Naive thymus-derived CD8-positive, alpha-beta T cell (primary cell): ENCODE results near the gene COL1A1. TPM values are rescaled to one million over a fixed set of nuclear protein-coding genes. Genes with fewer than 3 reads are reported as not detected.

ENCODE experiments used
- ATAC-seq, 2 donors: fragments of 150-1000 bp; cut with Tn5 transposase in 1 of 2; sonication (Bioruptor Pico), chemical (Tn5 transposase) in 1 of 2; 1 replicate in 1 of 2; 2 replicates in 1 of 2; pipeline ENCODE4 v1.10.0; 2021; ENCODE audit warnings: mild to moderate bottlenecking in 2 of 2, moderate library complexity in 2 of 2
- POLR2A ChIA-PET: fragments of 350-600 bp; sonication (Branson Sonifier 250); formaldehyde crosslinking; loops from one replicate; lab custom pipeline; 2021; ENCODE audit warnings: antibody characterized with exemption; lab: Charles Lee
- DNase-seq, 10 donors: peaks; one replicate each; pipeline versions ENCODE4 v3.0.0 to v3.0.0-alpha.2; 2020 to 2022
- H3K27ac Mint-ChIP-seq, 10 donors: one replicate each; pipeline ENCODE4 v1.8.0; 2020 to 2022; ENCODE audit warnings: mild to moderate bottlenecking in 10 of 10, mixed read lengths in 10 of 10, moderate library complexity in 4 of 10, inconsistent platforms in 1 of 10
- H3K27me3 Mint-ChIP-seq, 5 donors: one replicate each; pipeline ENCODE4 v1.8.0; 2021 to 2022; ENCODE audit warnings: mixed read lengths in 5 of 5
- H3K36me3 Mint-ChIP-seq, 3 donors: one replicate each; pipeline ENCODE4 v1.8.0; 2020 to 2022; ENCODE audit warnings: mixed read lengths in 3 of 3, mild to moderate bottlenecking in 2 of 3, inconsistent platforms in 1 of 3
- H3K4me1 Mint-ChIP-seq, 4 donors: one replicate each; pipeline ENCODE4 v1.8.0; 2021 to 2022; ENCODE audit warnings: mixed read lengths in 4 of 4
- H3K4me3 Mint-ChIP-seq, 10 donors: one replicate each; pipeline ENCODE4 v1.8.0; 2020 to 2022; ENCODE audit warnings: mild to moderate bottlenecking in 10 of 10, mixed read lengths in 10 of 10, moderate library complexity in 6 of 10, inconsistent platforms in 1 of 10
- H3K9me3 Mint-ChIP-seq, 9 donors: one replicate each; pipeline ENCODE4 v1.8.0; 2020 to 2022; ENCODE audit warnings: mixed read lengths in 9 of 9, mild to moderate bottlenecking in 3 of 9, inconsistent platforms in 1 of 9, moderate library complexity in 1 of 9
- polyA plus RNA-seq, 3 donors: library from polyadenylated mRNA; unstranded; fragments of 300-500 nt; fragmentation: Illumina TruSeq; gene quantifications; one replicate each; pipeline ENCODE4 v1.2.3, GENCODE V29; 2021
- total RNA-seq, 8 experiments: library from RNA in 2 of 8; stranded (reverse) in 2 of 8; gene quantifications; one replicate each; pipeline ENCODE4 v1.2.3 and lab custom pipeline; 2021 to 2026

Gene COL1A1
- total RNA-seq (under 1 TPM; 0.44 to 0.83 TPM), polyA plus RNA-seq (not detected), total RNA-seq (lab: John Stamatoyannopoulos, UW) (0.32 to 21.6 (median 1.3) reads per million in 6 experiments)

- Mint-ChIP-seq H3K36me3 (no peaks in the 10 kb centered on the region), H3K27ac (peak within 1 kb of the TSS in 8 of 10 donors; percentile 15 to 96 (median 88)), H3K4me3 (peak within 1 kb of the TSS; percentile 73 to 93 (median 76)), H3K4me1 (peaks cover 12 to 26% (median 15%) of the 10 kb centered on the region in 4 donors), H3K27me3 (peaks cover 34 to 70% (median 50%) of the 10 kb centered on the region in 5 donors), H3K9me3 (no peaks in the 10 kb centered on the region)
- DNase-seq, result peak in 1 of 10 donors; percentile 43
- POLR2A ChIA-PET, result interaction anchor here (1.1 to 2.4 kb wide), 2 partner anchors 12 to 96 kb away, joined by 3 to 7 read pairs; no protein-coding TSS in a partner anchor
- no peak for ATAC-seq
Measured at GRCh38 chr17:50201276-50201854, at the start of gene COL1A1. COL1A1 (minus strand) TSS chr17:50201631; CDS start chr17:50201513, 118 bp downstream.

GRCh38 chr17:50248255-50248654 is 46.8 kb upstream of the COL1A1 start:
- peaks cover 4 to 39% (median 18%) of the 10 kb centered on the region in 9 donors for H3K9me3 Mint-ChIP-seq
- H3K4me3 Mint-ChIP-seq, result no peak overlapping the region
- no peaks in the 10 kb centered on the region for H3K4me1 Mint-ChIP-seq
- POLR2A ChIA-PET, result no interaction called here
- no peak for ATAC-seq
- no peak for DNase-seq
- no peak overlapping the region for H3K27ac Mint-ChIP-seq
- H3K36me3 Mint-ChIP-seq, result peaks cover 0 to 26% (median 7%) of the 10 kb centered on the region in 3 donors
- peaks cover 13 to 37% (median 30%) of the 10 kb centered on the region in 5 donors for H3K27me3 Mint-ChIP-seq

GRCh38 chr17:50244771-50245170 is 43.3 kb upstream of the COL1A1 start:
- H3K27ac Mint-ChIP-seq, result no peak overlapping the region
- POLR2A ChIA-PET, result no interaction called here
- peaks cover 0 to 17% (median 7%) of the 10 kb centered on the region in 3 donors for H3K36me3 Mint-ChIP-seq
- ATAC-seq (no peak), DNase-seq (no peak)
- no peaks in the 10 kb centered on the region for H3K4me1 Mint-ChIP-seq
- peaks cover 14 to 49% (median 45%) of the 10 kb centered on the region in 5 donors for H3K27me3 Mint-ChIP-seq
- no peak overlapping the region for H3K4me3 Mint-ChIP-seq
- H3K9me3 Mint-ChIP-seq, result peaks cover 4 to 29% (median 18%) of the 10 kb centered on the region in 9 donors

GRCh38 chr17:50241431-50241830 is 40.0 kb upstream of the COL1A1 start:
- no peak for DNase-seq
- Mint-ChIP-seq H3K27me3 (peaks cover 7 to 37% (median 31%) of the 10 kb centered on the region in 5 donors), H3K4me3 (no peak overlapping the region), H3K27ac (no peak overlapping the region), H3K4me1 (no peaks in the 10 kb centered on the region), H3K9me3 (no peaks in the 10 kb centered on the region), H3K36me3 (no peaks in the 10 kb centered on the region)
- ATAC-seq, result no peak
- POLR2A ChIA-PET, result no interaction called here

- ATAC-seq (no peak), DNase-seq (no peak)
- POLR2A ChIA-PET, result no interaction called here
- peaks cover 7 to 37% (median 33%) of the 10 kb centered on the region in 5 donors for H3K27me3 Mint-ChIP-seq
- H3K4me1 Mint-ChIP-seq, result no peaks in the 10 kb centered on the region
- peak overlapping the region in 1 of 10 donors; percentile 86 for H3K27ac Mint-ChIP-seq
- no peaks in the 10 kb centered on the region for H3K9me3 Mint-ChIP-seq
- H3K36me3 Mint-ChIP-seq, result no peaks in the 10 kb centered on the region
- no peak overlapping the region for H3K4me3 Mint-ChIP-seq
Measured at GRCh38 chr17:50240851-50241250, 39.4 kb upstream of the COL1A1 start.

GRCh38 chr17:50239937-50240336 is 38.5 kb upstream of the COL1A1 start:
- H3K4me1 Mint-ChIP-seq, result no peaks in the 10 kb centered on the region
- no peak overlapping the region for H3K27ac Mint-ChIP-seq
- POLR2A ChIA-PET, result no interaction called here
- peaks cover 0 to 6% (median 0%) of the 10 kb centered on the region in 9 donors for H3K9me3 Mint-ChIP-seq
- peaks cover 9 to 44% (median 35%) of the 10 kb centered on the region in 5 donors for H3K27me3 Mint-ChIP-seq
- no peak overlapping the region for H3K4me3 Mint-ChIP-seq
- no peaks in the 10 kb centered on the region for H3K36me3 Mint-ChIP-seq
- ATAC-seq, result no peak
- no peak for DNase-seq

- ATAC-seq, result no peak
Measured at GRCh38 chr17:50238601-50239280, 37.3 kb upstream of the COL1A1 start.

GRCh38 chr17:50237901-50238300 is 36.5 kb upstream of the COL1A1 start:
- no peak for ATAC-seq
- H3K27me3 Mint-ChIP-seq, result peaks cover 10 to 48% (median 26%) of the 10 kb centered on the region in 5 donors
- no peak for DNase-seq
- POLR2A ChIA-PET, result no interaction called here
- no peaks in the 10 kb centered on the region for H3K4me1 Mint-ChIP-seq
- no peak overlapping the region for H3K27ac Mint-ChIP-seq
- H3K4me3 Mint-ChIP-seq, result no peak overlapping the region
- H3K36me3 Mint-ChIP-seq, result no peaks in the 10 kb centered on the region
- peaks cover 0 to 18% (median 2%) of the 10 kb centered on the region in 9 donors for H3K9me3 Mint-ChIP-seq

More at GRCh38 chr17:50238601-50239280, 37.3 kb upstream of the COL1A1 start:
- Mint-ChIP-seq H3K4me1 (no peaks in the 10 kb centered on the region), H3K27me3 (peaks cover 6 to 46% (median 30%) of the 10 kb centered on the region in 5 donors), H3K4me3 (no peak overlapping the region), H3K9me3 (peaks cover 0 to 12% (median 0%) of the 10 kb centered on the region in 9 donors), H3K36me3 (no peaks in the 10 kb centered on the region), H3K27ac (no peak overlapping the region)
- POLR2A ChIA-PET, result no interaction called here
- no peak for DNase-seq

- POLR2A ChIA-PET, result no interaction called here
- H3K27me3 Mint-ChIP-seq, result peaks cover 13 to 40% (median 15%) of the 10 kb centered on the region in 5 donors
Measured at GRCh38 chr17:50234581-50234980, 33.1 kb upstream of the COL1A1 start.

GRCh38 chr17:50225701-50226240 is 24.3 kb upstream of the COL1A1 start:
- H3K27ac Mint-ChIP-seq, result no peak overlapping the region
- H3K27me3 Mint-ChIP-seq, result peaks cover 0 to 3% (median 0%) of the 10 kb centered on the region in 5 donors
- DNase-seq, result no peak
- no peak for ATAC-seq
- H3K4me3 Mint-ChIP-seq, result no peak overlapping the region
- peaks cover 1 to 7% (median 5%) of the 10 kb centered on the region in 4 donors for H3K4me1 Mint-ChIP-seq
- POLR2A ChIA-PET, result no interaction called here
- H3K36me3 Mint-ChIP-seq, result peaks cover 0 to 17% (median 17%) of the 10 kb centered on the region in 3 donors
- peaks cover 0 to 40% (median 23%) of the 10 kb centered on the region in 9 donors for H3K9me3 Mint-ChIP-seq

More at GRCh38 chr17:50234581-50234980, 33.1 kb upstream of the COL1A1 start:
- Mint-ChIP-seq H3K4me1 (no peaks in the 10 kb centered on the region), H3K36me3 (no peaks in the 10 kb centered on the region), H3K4me3 (no peak overlapping the region), H3K27ac (no peak overlapping the region), H3K9me3 (peaks cover 0 to 23% (median 2%) of the 10 kb centered on the region in 9 donors)
- ATAC-seq (no peak), DNase-seq (no peak)

GRCh38 chr17:50222922-50223321 is 21.5 kb upstream of the COL1A1 start:
- peaks cover 1 to 7% (median 4%) of the 10 kb centered on the region in 4 donors for H3K4me1 Mint-ChIP-seq
- peaks cover 0 to 17% (median 17%) of the 10 kb centered on the region in 3 donors for H3K36me3 Mint-ChIP-seq
- POLR2A ChIA-PET, result no interaction called here
- no peak overlapping the region for H3K4me3 Mint-ChIP-seq
- peaks cover 0 to 2% (median 0%) of the 10 kb centered on the region in 5 donors for H3K27me3 Mint-ChIP-seq
- DNase-seq, result no peak
- H3K9me3 Mint-ChIP-seq, result peaks cover 0 to 33% (median 19%) of the 10 kb centered on the region in 9 donors
- no peak for ATAC-seq
- no peak overlapping the region for H3K27ac Mint-ChIP-seq

GRCh38 chr17:50221864-50222545 is 20.6 kb upstream of the COL1A1 start:
- POLR2A ChIA-PET, result no interaction called here
- ATAC-seq, result no peak
- no peak for DNase-seq
- H3K4me3 Mint-ChIP-seq, result no peak overlapping the region
- H3K27ac Mint-ChIP-seq, result peak overlapping the region in 1 of 10 donors; percentile 48
- H3K27me3 Mint-ChIP-seq, result peaks cover 0 to 2% (median under 1%) of the 10 kb centered on the region in 5 donors
- peaks cover 0 to 17% (median 17%) of the 10 kb centered on the region in 3 donors for H3K36me3 Mint-ChIP-seq
- H3K9me3 Mint-ChIP-seq, result peaks cover 0 to 28% (median 13%) of the 10 kb centered on the region in 9 donors
- peaks cover 1 to 7% (median 4%) of the 10 kb centered on the region in 4 donors for H3K4me1 Mint-ChIP-seq
